ENCODE measurements around the gene CD302. TPM values are rescaled to one million over a fixed set of nuclear protein-coding genes. Genes with fewer than 3 reads are reported as not detected.
A peak's percentile ranks its signal among the peaks of the same experiment; 100 is the strongest.
"Not testable (repeated sequence)": the region's sequence is repeated elsewhere in the genome, so short reads cannot be mapped to it uniquely, and the experiment has no call there.

The CD302 gene
- polyA plus RNA-seq, result 0.11 TPM

- peak within 1 kb of the TSS; percentile 82 to 93 (median 90) for H3K4me3 Mint-ChIP-seq
- H3K27me3 Mint-ChIP-seq, result peaks cover 16% of the 10 kb centered on the region
- H3K9me3 Mint-ChIP-seq, result peaks cover 0 to 2% (median 0%) of the 10 kb centered on the region in 3 donors
- H3K27ac Mint-ChIP-seq, result peak within 1 kb of the TSS in 2 of 3 donors; percentile 9 to 20
- no peaks in the 10 kb centered on the region for H3K36me3 Mint-ChIP-seq
- peaks cover 12 to 25% (median 14%) of the 10 kb centered on the region in 3 donors for H3K4me1 Mint-ChIP-seq
These were observed at the start of gene CD302 for GRCh38 chr2:159797543-159798375. Gene CD302 (minus strand): TSS chr2:159798208. CDS start chr2:159798198, 10 bp downstream.

- Mint-ChIP-seq H3K27ac (no peak overlapping the region), H3K9me3 (peaks cover 0 to 2% (median 0%) of the 10 kb centered on the region in 3 donors), H3K4me3 (no peak overlapping the region), H3K27me3 (no peaks in the 10 kb centered on the region), H3K4me1 (no peaks in the 10 kb centered on the region), H3K36me3 (peaks cover 25% of the 10 kb centered on the region)
These were observed 48.6 kb upstream of the CD302 start for GRCh38 chr2:159846564-159846963.

GRCh38 chr2:159840616-159841015 lies 42.6 kb upstream of the CD302 start:
- Mint-ChIP-seq H3K27me3 (no peaks in the 10 kb centered on the region), H3K9me3 (no peaks in the 10 kb centered on the region), H3K27ac (no peak overlapping the region), H3K4me3 (no peak overlapping the region), H3K4me1 (no peaks in the 10 kb centered on the region), H3K36me3 (peaks cover 7% of the 10 kb centered on the region)

GRCh38 chr2:159832858-159833257 lies 34.9 kb upstream of the CD302 start:
- H3K9me3 Mint-ChIP-seq, result no peaks in the 10 kb centered on the region
- no peak overlapping the region for H3K4me3 Mint-ChIP-seq
- H3K27me3 Mint-ChIP-seq, result no peaks in the 10 kb centered on the region
- H3K36me3 Mint-ChIP-seq, result peaks cover 13% of the 10 kb centered on the region
- H3K27ac Mint-ChIP-seq, result peak overlapping the region in 2 of 3 donors; percentile 28 to 41
- no peaks in the 10 kb centered on the region for H3K4me1 Mint-ChIP-seq

GRCh38 chr2:159832026-159832425 lies 34.0 kb upstream of the CD302 start:
- Mint-ChIP-seq H3K4me3 (no peak overlapping the region), H3K27me3 (no peaks in the 10 kb centered on the region), H3K4me1 (no peaks in the 10 kb centered on the region), H3K9me3 (no peaks in the 10 kb centered on the region), H3K27ac (no peak overlapping the region), H3K36me3 (peaks cover 17% of the 10 kb centered on the region)

GRCh38 chr2:159829376-159829775 lies 31.4 kb upstream of the CD302 start:
- Mint-ChIP-seq H3K27me3 (no peaks in the 10 kb centered on the region), H3K4me3 (no peak overlapping the region), H3K9me3 (no peaks in the 10 kb centered on the region), H3K36me3 (peaks cover 27% of the 10 kb centered on the region), H3K4me1 (no peaks in the 10 kb centered on the region), H3K27ac (no peak overlapping the region)

GRCh38 chr2:159828738-159829137 lies 30.7 kb upstream of the CD302 start:
- H3K36me3 Mint-ChIP-seq, result peaks cover 27% of the 10 kb centered on the region
- no peak overlapping the region for H3K27ac Mint-ChIP-seq
- H3K27me3 Mint-ChIP-seq, result no peaks in the 10 kb centered on the region

GRCh38 chr2:159822478-159822833 lies 24.4 kb upstream of the CD302 start:
- H3K9me3 Mint-ChIP-seq, H3K27ac Mint-ChIP-seq, H3K4me1 Mint-ChIP-seq, H3K27me3 Mint-ChIP-seq, H3K4me3 Mint-ChIP-seq: not testable (repeated sequence)
- peaks cover 34% of the 10 kb centered on the region for H3K36me3 Mint-ChIP-seq

More at GRCh38 chr2:159828738-159829137, 30.7 kb upstream of the CD302 start:
- no peaks in the 10 kb centered on the region for H3K4me1 Mint-ChIP-seq
- no peaks in the 10 kb centered on the region for H3K9me3 Mint-ChIP-seq
- no peak overlapping the region for H3K4me3 Mint-ChIP-seq

- H3K4me3 Mint-ChIP-seq, H3K4me1 Mint-ChIP-seq, H3K27me3 Mint-ChIP-seq, H3K27ac Mint-ChIP-seq, H3K9me3 Mint-ChIP-seq: not testable (repeated sequence)
- peaks cover 34% of the 10 kb centered on the region for H3K36me3 Mint-ChIP-seq
These were observed 23.9 kb upstream of the CD302 start for GRCh38 chr2:159821775-159822477.

- Mint-ChIP-seq H3K4me3 (no peak overlapping the region), H3K4me1 (peaks cover 0 to 1% (median 0%) of the 10 kb centered on the region in 3 donors), H3K36me3 (peaks cover 23% of the 10 kb centered on the region), H3K27ac (no peak overlapping the region), H3K27me3 (no peaks in the 10 kb centered on the region), H3K9me3 (no peaks in the 10 kb centered on the region)
These were observed 20.9 kb upstream of the CD302 start for GRCh38 chr2:159818940-159819339.

- no peaks in the 10 kb centered on the region for H3K27me3 Mint-ChIP-seq
- H3K27ac Mint-ChIP-seq, result no peak overlapping the region
- H3K9me3 Mint-ChIP-seq, result no peaks in the 10 kb centered on the region
- peaks cover 0 to 1% (median 0%) of the 10 kb centered on the region in 3 donors for H3K4me1 Mint-ChIP-seq
- peaks cover 24% of the 10 kb centered on the region for H3K36me3 Mint-ChIP-seq
- peak overlapping the region in 1 of 4 donors; percentile 11 for H3K4me3 Mint-ChIP-seq
These were observed 19.3 kb upstream of the CD302 start for GRCh38 chr2:159817283-159817682.

- Mint-ChIP-seq H3K27me3 (no peaks in the 10 kb centered on the region), H3K4me3 (no peak overlapping the region), H3K4me1 (no peaks in the 10 kb centered on the region), H3K36me3 (peaks cover 18% of the 10 kb centered on the region), H3K9me3 (no peaks in the 10 kb centered on the region), H3K27ac (no peak overlapping the region)
These were observed 13.2 kb upstream of the CD302 start for GRCh38 chr2:159811232-159811631.

- Mint-ChIP-seq H3K36me3 (peaks cover 17% of the 10 kb centered on the region), H3K4me3 (no peak overlapping the region), H3K4me1 (peaks cover 0 to 1% (median 1%) of the 10 kb centered on the region in 3 donors), H3K9me3 (no peaks in the 10 kb centered on the region), H3K27me3 (no peaks in the 10 kb centered on the region), H3K27ac (no peak overlapping the region)
These were observed 10.0 kb upstream of the CD302 start for GRCh38 chr2:159808032-159808425.

- Mint-ChIP-seq H3K36me3 (peaks cover 11% of the 10 kb centered on the region), H3K4me1 (peaks cover 0 to 4% (median 1%) of the 10 kb centered on the region in 3 donors), H3K9me3 (no peaks in the 10 kb centered on the region), H3K4me3 (no peak overlapping the region), H3K27me3 (no peaks in the 10 kb centered on the region), H3K27ac (no peak overlapping the region)
These were observed 9.4 kb upstream of the CD302 start for GRCh38 chr2:159807183-159808031.

GRCh38 chr2:159804941-159805340 lies 6.9 kb upstream of the CD302 start:
- H3K4me3 Mint-ChIP-seq, result no peak overlapping the region
- no peaks in the 10 kb centered on the region for H3K27me3 Mint-ChIP-seq
- no peak overlapping the region for H3K27ac Mint-ChIP-seq
- peaks cover 8 to 15% (median 10%) of the 10 kb centered on the region in 3 donors for H3K4me1 Mint-ChIP-seq
- H3K9me3 Mint-ChIP-seq, result peaks cover 0 to 2% (median 0%) of the 10 kb centered on the region in 3 donors
- H3K36me3 Mint-ChIP-seq, result peaks cover 4% of the 10 kb centered on the region
